GM12878 (cell line): ENCODE results near the gene LSP1. TPM values are rescaled to one million over a fixed set of nuclear protein-coding genes. Genes with fewer than 3 reads are reported as not detected.
A peak's percentile ranks its signal among the peaks of the same experiment; 100 is the strongest.

Source experiments
- ATAC-seq: fragments of 200-7000 bp; cut with Tn5 transposase; 3 replicates; pipeline ENCODE4 v1.9.1; 2020; ENCODE audit warnings: mild to moderate bottlenecking, moderate library complexity
- BruUV-seq: library from RNA; stranded (reverse); fragments of 400-500 nt; replicated peaks from 2 replicates; lab custom pipeline; 2021; lab: Mats Ljungman, UMichigan
- CTCF ChIA-PET: fragments of 300-600 bp; sonication (Branson Sonifier 250); formaldehyde crosslinking; extraction: SDS; loops from one replicate; lab custom pipeline; 2021; ENCODE audit warnings: inconsistent platforms; lab: Yijun Ruan, JAX
- POLR2A ChIA-PET: fragments of 350-600 bp; formaldehyde crosslinking; extraction: SDS; loops from one replicate; lab custom pipeline; 2021; ENCODE audit warnings: inconsistent platforms; lab: Charles Lee
- RAD21 ChIA-PET: fragments of 300-600 bp; sonication (Branson Sonifier 250); formaldehyde crosslinking; loops from one replicate; lab custom pipeline; 2023; ENCODE audit warnings: antibody characterized with exemption; ENCODE audit not compliant: unreplicated experiment; lab: Charles Lee
- SMC1A ChIA-PET: fragments of 300-600 bp; sonication (Branson Sonifier 250); formaldehyde crosslinking; loops from one replicate; lab custom pipeline; 2023; ENCODE audit not compliant: unreplicated experiment, uncharacterized antibody; lab: Charles Lee
- DNase-seq: peaks from one replicate; pipeline ENCODE4 v3.0.0-alpha.2; 2011; ENCODE audit warnings: low read depth, low spot score
- FAIRE-seq: peaks from 3 replicates; lab custom pipeline; 2011; peaks lifted over from hg19 to GRCh38; lab: Jason Lieb, UNC
- H2AFZ ChIP-seq: 2 replicates; pipeline ENCODE4 v1.6.0; 2011; ENCODE audit warnings: low read depth, low read length, control low read depth; ENCODE audit not compliant: control insufficient read depth
- H3K27ac ChIP-seq: 2 replicates; pipeline ENCODE4 v1.5.1; 2011; ENCODE audit warnings: control low read depth; ENCODE audit not compliant: control insufficient read depth, insufficient read depth
- H3K27me3 ChIP-seq, 2 experiments: replicated peaks in 1 of 2; 2 replicates each; pipeline versions ENCODE4 v1.6.0 to v1.6.1; 2011; ENCODE audit warnings: low read length in 1 of 2; ENCODE audit not compliant: control insufficient read depth in 2 of 2, insufficient read depth in 2 of 2
- H3K36me3 ChIP-seq, 2 experiments: 2 replicates each; pipeline ENCODE4 v1.5.1; 2011; ENCODE audit warnings: low read length in 1 of 2; ENCODE audit not compliant: control insufficient read depth in 2 of 2, insufficient read depth in 2 of 2
- H3K4me1 ChIP-seq: 2 replicates; pipeline ENCODE4 v1.6.1; 2011; ENCODE audit warnings: mild to moderate bottlenecking, low read length, moderate library complexity, mixed read lengths; ENCODE audit not compliant: control insufficient read depth, insufficient read depth
- H3K4me2 ChIP-seq: 2 replicates; pipeline ENCODE4 v1.6.0; 2011; ENCODE audit warnings: control low read depth; ENCODE audit not compliant: control insufficient read depth, insufficient read depth
- H3K4me3 ChIP-seq: fragments of 200-600 bp; sonication (generic); 2 replicates; pipeline ENCODE4 v1.5.1; 2016
- H3K79me2 ChIP-seq: 2 replicates; pipeline ENCODE4 v1.6.0; 2011; ENCODE audit warnings: low read length; ENCODE audit not compliant: control insufficient read depth, insufficient read depth
- H3K9ac ChIP-seq: 2 replicates; pipeline ENCODE4 v1.8.0; 2011; ENCODE audit warnings: low read length, control low read depth, mixed read lengths; ENCODE audit not compliant: control insufficient read depth, insufficient read depth
- H3K9me3 ChIP-seq: replicated peaks from 3 replicates; pipeline ENCODE4 v1.5.1; 2011; ENCODE audit warnings: mild to moderate bottlenecking, low read length; ENCODE audit not compliant: control insufficient read depth, insufficient read depth
- H4K20me1 ChIP-seq: 2 replicates; pipeline ENCODE4 v1.6.0; 2011; ENCODE audit not compliant: control insufficient read depth, insufficient read depth
- BCL11A ChIP-seq: IDR thresholded peaks from 2 replicates; pipeline ENCODE4 v1.6.1; 2011; ENCODE audit warnings: low read depth, low read length
- BRCA1 ChIP-seq: IDR thresholded peaks from 2 replicates; pipeline ENCODE4 v1.6.1; 2011; ENCODE audit warnings: low read depth, low read length, improper control_type of control experiment
- CBFB ChIP-seq: IDR thresholded peaks from 2 replicates; pipeline ENCODE4 v1.6.1; 2016; ENCODE audit warnings: antibody characterized with exemption, low read depth
- CBX5 ChIP-seq: sonication (generic); IDR thresholded peaks from 2 replicates; pipeline ENCODE4 v1.6.1; 2016; ENCODE audit warnings: low read depth, moderate library complexity, mild to moderate bottlenecking, inconsistent platforms
- KDM1A ChIP-seq: fragments of 200-600 bp; sonication (generic); IDR thresholded peaks from 2 replicates; pipeline ENCODE4 v1.6.1; 2016; ENCODE audit warnings: borderline replicate concordance
- KLF5 ChIP-seq: fragments of 450-650 bp; IDR thresholded peaks from 2 replicates; pipeline ENCODE4 v1.6.1; 2014; ENCODE audit warnings: mild to moderate bottlenecking; ENCODE audit not compliant: partially characterized antibody
- MTA3 ChIP-seq: IDR thresholded peaks from 2 replicates; pipeline ENCODE4 v1.6.1; 2012; ENCODE audit warnings: low read length, inconsistent platforms, borderline replicate concordance
- RELA ChIP-seq: fragments of 450-650 bp; IDR thresholded peaks from 2 replicates; pipeline ENCODE4 v1.8.0; 2014; ENCODE audit warnings: borderline replicate concordance; ENCODE audit not compliant: partially characterized antibody
- SIN3A ChIP-seq: IDR thresholded peaks from 2 replicates; pipeline ENCODE4 v1.6.1; 2012; ENCODE audit warnings: low read depth, low read length, improper control_type of control experiment
- SREBF1 ChIP-seq: IDR thresholded peaks from 2 replicates; pipeline ENCODE4 v1.6.1; 2012; ENCODE audit warnings: mild to moderate bottlenecking, low read length
- ZNF217 ChIP-seq: fragments of 450-650 bp; IDR thresholded peaks from 2 replicates; pipeline ENCODE4 v1.6.1; 2017; ENCODE audit warnings: antibody characterized with exemption, mild to moderate bottlenecking
- WGBS: methylation state at CpG from one replicate; pipeline ENCODE4 v1.1.6; 2016; ENCODE audit warnings: low lambda C conversion rate; ENCODE audit not compliant: insufficient replicate concordance, insufficient coverage; ENCODE audit errors: missing lambda C conversion rate; 5-methylcytosine and 5-hydroxymethylcytosine counted together
- in situ Hi-C: fragments of 300-500 bp; cut with MboI; formaldehyde crosslinking; loops from 9 replicates; pipeline ENCODE4 v1.14.3; 2018; ENCODE audit warnings: mixed read lengths
- intact Hi-C: fragments of 100-400 bp; cut with micrococcal nuclease; formaldehyde crosslinking; loops from one replicate; pipeline ENCODE4 v1.14.2; 2022; ENCODE audit not compliant: unreplicated experiment
- polyA plus RNA-seq, 11 experiments: library from polyadenylated mRNA; depleted of rRNA in 4 of 11; unstranded in 6 of 11; stranded (reverse) in 5 of 11; fragments of >200 nt; fragmentation: Nextera tagmentation in 4 of 11; fragmentation: Illumina TruSeq in 1 of 11; extraction: Ambion mirVana in 4 of 11; extraction: Trizol in 1 of 11; gene quantifications; 1 replicate in 1 of 11; 2 replicates in 10 of 11; pipeline versions ENCODE4 v1.2.1 to v1.2.3, GENCODE V29; 2011 to 2016; ENCODE audit warnings: inconsistent platforms in 2 of 11, missing spikeins in 2 of 11, low read depth in 1 of 11
- total RNA-seq, 4 experiments: library from RNA; depleted of rRNA in 3 of 4; stranded (reverse); fragments of >200 nt in 3 of 4; fragmentation: Illumina TruSeq in 1 of 4; extraction: Trizol in 1 of 4; gene quantifications; 2 replicates each; pipeline versions ENCODE4 v1.2.1 to v1.2.3, GENCODE V29; 2013 to 2021
- TF ChIP-seq, protein P1 (sequence below): fragments of 450-650 bp; IDR thresholded peaks from 2 replicates; pipeline ENCODE4 v1.6.1; 2016; ENCODE audit warnings: mild to moderate bottlenecking

Gene LSP1
- total and polyA plus RNA-seq, 10 of the 15 experiments (the other 5 are each of a cell fraction or from before 2014, with no cell fraction given) = 19.2 to 488 (median 369) TPM

DNA sequence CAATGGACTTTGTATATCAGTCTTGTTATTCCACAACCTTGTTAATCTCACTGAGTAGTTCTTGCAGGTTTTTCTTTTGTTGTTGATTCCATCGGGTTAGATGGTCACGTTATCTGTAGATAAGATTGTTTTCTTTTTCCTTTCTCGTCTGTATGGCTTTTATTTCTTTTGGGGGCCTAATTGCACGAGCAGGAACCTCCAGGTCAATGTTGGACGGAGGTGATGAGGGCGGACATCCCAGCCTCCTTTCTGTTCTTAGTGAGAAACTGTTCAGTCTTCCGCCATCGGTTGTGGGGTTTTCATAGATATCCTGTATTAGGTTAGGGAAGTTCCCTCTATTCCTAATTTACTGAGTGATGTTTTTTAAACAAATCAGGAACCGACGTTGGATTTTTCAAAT lies 43.6 kb downstream of the LSP1 start:
- Histone ChIP-seq H3K36me3 (no peaks in the 10 kb centered on the region), H3K9me3 (no peaks in the 10 kb centered on the region), H3K4me1 (no peaks in the 10 kb centered on the region), H2AFZ (peak overlapping the region; percentile 18), H3K27me3 (no peaks in the 10 kb centered on the region; a peak in 1 of 4 replicates), H3K27ac (no peak overlapping the region), H3K79me2 (no peaks in the 10 kb centered on the region), H3K4me3 (no peak overlapping the region), H3K4me2 (no peak overlapping the region), H3K9ac (no peak overlapping the region), H4K20me1 (no peaks in the 10 kb centered on the region)
- ChIA-PET RAD21 (interaction anchor here (1.8 kb wide), 1 partner anchor 14 kb away, joined by 4 read pairs; no protein-coding TSS in a partner anchor), SMC1A (no interaction called here), CTCF (interaction anchor here (1.4 to 2.3 kb wide), 2 partner anchors 14 to 256 kb away, joined by 3 to 7 read pairs; no protein-coding TSS in a partner anchor), POLR2A (interaction anchor here (0.6 kb wide), 1 partner anchor 42 kb away, joined by 3 read pairs; no protein-coding TSS in a partner anchor)
- intact Hi-C loops = no loop called here
- WGBS = 5% methylated on average over 10 of the region's 10 CpGs
- in situ Hi-C loops = no loop called here
- TF ChIP-seq MTA3 (no peak), SIN3A (no peak), CBFB (no peak), KLF5 (no peak), KDM1A (no peak), SREBF1 (no peak), BCL11A (no peak), BRCA1 (no peak), RELA (no peak), ZNF217 (no peak), CBX5 (no peak)
- TF ChIP-seq, protein P1, sequence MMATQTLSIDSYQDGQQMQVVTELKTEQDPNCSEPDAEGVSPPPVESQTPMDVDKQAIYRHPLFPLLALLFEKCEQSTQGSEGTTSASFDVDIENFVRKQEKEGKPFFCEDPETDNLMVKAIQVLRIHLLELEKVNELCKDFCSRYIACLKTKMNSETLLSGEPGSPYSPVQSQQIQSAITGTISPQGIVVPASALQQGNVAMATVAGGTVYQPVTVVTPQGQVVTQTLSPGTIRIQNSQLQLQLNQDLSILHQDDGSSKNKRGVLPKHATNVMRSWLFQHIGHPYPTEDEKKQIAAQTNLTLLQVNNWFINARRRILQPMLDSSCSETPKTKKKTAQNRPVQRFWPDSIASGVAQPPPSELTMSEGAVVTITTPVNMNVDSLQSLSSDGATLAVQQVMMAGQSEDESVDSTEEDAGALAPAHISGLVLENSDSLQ = no peak
- BruUV-seq = no TSS peak
- FAIRE-seq (no peak), DNase-seq (no peak), ATAC-seq (no peak)
